Liver (tissue), 3 donors: ENCODE results near the gene ZKSCAN1.

Source experiments
- ATF3 ChIP-seq: IDR thresholded peaks from 2 replicates; pipeline ENCODE4 v1.6.1; 2016; ENCODE audit warnings: antibody characterized with exemption
- EGR1 ChIP-seq, 2 donors: IDR thresholded peaks; 2 replicates each; pipeline ENCODE4 v1.6.1; 2016 to 2018; ENCODE audit warnings: antibody characterized with exemption in 2 of 2, low read depth in 2 of 2
- FOXA1 ChIP-seq: IDR thresholded peaks from 2 replicates; pipeline ENCODE4 v1.6.1; 2016; ENCODE audit warnings: antibody characterized with exemption
- FOXA2 ChIP-seq: IDR thresholded peaks from 2 replicates; pipeline ENCODE4 v1.6.1; 2016; ENCODE audit warnings: antibody characterized with exemption
- GABPA ChIP-seq, 2 donors: IDR thresholded peaks in 1 of 2; conservative IDR thresholded peaks in 1 of 2; 2 replicates each; pipeline ENCODE4 v1.6.1; 2016; ENCODE audit warnings: antibody characterized with exemption in 2 of 2, mild to moderate bottlenecking in 1 of 2, moderate library complexity in 1 of 2
- JUND ChIP-seq, 2 donors: IDR thresholded peaks; 2 replicates each; pipeline ENCODE4 v1.6.1; 2016; ENCODE audit warnings: antibody characterized with exemption in 2 of 2
- RAD21 ChIP-seq, 2 donors: IDR thresholded peaks; 2 replicates each; pipeline ENCODE4 v1.6.1; 2016; ENCODE audit warnings: antibody characterized with exemption in 2 of 2, mild to moderate bottlenecking in 2 of 2
- REST ChIP-seq: IDR thresholded peaks from 2 replicates; pipeline ENCODE4 v1.6.1; 2016; ENCODE audit warnings: antibody characterized with exemption, mild to moderate bottlenecking
- SP1 ChIP-seq: IDR thresholded peaks from 2 replicates; pipeline ENCODE4 v1.6.1; 2018; ENCODE audit warnings: antibody characterized with exemption, mild to moderate bottlenecking
- TAF1 ChIP-seq: conservative IDR thresholded peaks from 2 replicates; pipeline ENCODE4 v1.6.1; 2016; ENCODE audit warnings: antibody characterized with exemption, mild to moderate bottlenecking
- YY1 ChIP-seq: IDR thresholded peaks from 2 replicates; pipeline ENCODE4 v1.6.1; 2016; ENCODE audit warnings: antibody characterized with exemption, mild to moderate bottlenecking
- TF ChIP-seq, protein P1 (sequence below): fragments of 150-350 bp; IDR thresholded peaks from 2 replicates; pipeline ENCODE4 v1.5.1; 2017; ENCODE audit warnings: improper control_type of control experiment, low read depth, low read length; ENCODE audit not compliant: missing input control
- TF ChIP-seq, protein P2 (sequence below): IDR thresholded peaks from 2 replicates; pipeline ENCODE4 v1.6.1; 2016; ENCODE audit warnings: antibody characterized with exemption
- TF ChIP-seq, protein P3 (sequence below): IDR thresholded peaks from 2 replicates; pipeline ENCODE4 v1.6.1; 2016; ENCODE audit warnings: antibody characterized with exemption
- donor health status: healthy.
- donor health status: healthy.

DNA sequence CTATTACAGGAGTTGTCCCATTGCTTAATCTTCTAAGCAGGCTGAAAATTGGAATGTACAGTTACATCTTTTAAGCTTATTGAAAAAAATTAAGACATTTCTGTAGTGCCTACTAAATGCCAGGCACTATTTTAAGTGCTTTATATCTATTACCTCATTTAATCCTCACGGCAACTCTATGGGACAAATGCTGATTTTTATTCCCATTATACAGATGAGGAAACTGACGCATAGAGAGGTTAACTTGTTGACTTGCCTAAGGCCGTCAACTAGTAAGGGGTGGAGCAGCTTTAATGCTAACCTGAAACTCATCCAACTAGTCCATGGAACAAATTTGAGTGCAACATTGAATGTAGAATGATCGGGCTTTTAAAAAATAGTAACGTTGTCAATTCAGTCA is 2.5 kb downstream of the ZKSCAN1 start:
- TF ChIP-seq TAF1 (no peak), JUND (IDR thresholded peaks at IDR 0.05) (no peak), ATF3 (no peak), YY1 (no peak), GABPA (IDR thresholded peaks at IDR 0.05 in 1 of 2, conservative IDR thresholded peaks at IDR 0.05 in 1 of 2) (no peak), REST (no peak), SP1 (no peak), FOXA1 (no peak), EGR1 (IDR thresholded peaks at IDR 0.05; ENCODE audit: low read depth in 2 of 2) (no peak), FOXA2 (no peak), RAD21 (IDR thresholded peaks at IDR 0.05) (no peak)
- TF ChIP-seq, protein P1, sequence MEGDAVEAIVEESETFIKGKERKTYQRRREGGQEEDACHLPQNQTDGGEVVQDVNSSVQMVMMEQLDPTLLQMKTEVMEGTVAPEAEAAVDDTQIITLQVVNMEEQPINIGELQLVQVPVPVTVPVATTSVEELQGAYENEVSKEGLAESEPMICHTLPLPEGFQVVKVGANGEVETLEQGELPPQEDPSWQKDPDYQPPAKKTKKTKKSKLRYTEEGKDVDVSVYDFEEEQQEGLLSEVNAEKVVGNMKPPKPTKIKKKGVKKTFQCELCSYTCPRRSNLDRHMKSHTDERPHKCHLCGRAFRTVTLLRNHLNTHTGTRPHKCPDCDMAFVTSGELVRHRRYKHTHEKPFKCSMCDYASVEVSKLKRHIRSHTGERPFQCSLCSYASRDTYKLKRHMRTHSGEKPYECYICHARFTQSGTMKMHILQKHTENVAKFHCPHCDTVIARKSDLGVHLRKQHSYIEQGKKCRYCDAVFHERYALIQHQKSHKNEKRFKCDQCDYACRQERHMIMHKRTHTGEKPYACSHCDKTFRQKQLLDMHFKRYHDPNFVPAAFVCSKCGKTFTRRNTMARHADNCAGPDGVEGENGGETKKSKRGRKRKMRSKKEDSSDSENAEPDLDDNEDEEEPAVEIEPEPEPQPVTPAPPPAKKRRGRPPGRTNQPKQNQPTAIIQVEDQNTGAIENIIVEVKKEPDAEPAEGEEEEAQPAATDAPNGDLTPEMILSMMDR, result no peak
- TF ChIP-seq, protein P2, sequence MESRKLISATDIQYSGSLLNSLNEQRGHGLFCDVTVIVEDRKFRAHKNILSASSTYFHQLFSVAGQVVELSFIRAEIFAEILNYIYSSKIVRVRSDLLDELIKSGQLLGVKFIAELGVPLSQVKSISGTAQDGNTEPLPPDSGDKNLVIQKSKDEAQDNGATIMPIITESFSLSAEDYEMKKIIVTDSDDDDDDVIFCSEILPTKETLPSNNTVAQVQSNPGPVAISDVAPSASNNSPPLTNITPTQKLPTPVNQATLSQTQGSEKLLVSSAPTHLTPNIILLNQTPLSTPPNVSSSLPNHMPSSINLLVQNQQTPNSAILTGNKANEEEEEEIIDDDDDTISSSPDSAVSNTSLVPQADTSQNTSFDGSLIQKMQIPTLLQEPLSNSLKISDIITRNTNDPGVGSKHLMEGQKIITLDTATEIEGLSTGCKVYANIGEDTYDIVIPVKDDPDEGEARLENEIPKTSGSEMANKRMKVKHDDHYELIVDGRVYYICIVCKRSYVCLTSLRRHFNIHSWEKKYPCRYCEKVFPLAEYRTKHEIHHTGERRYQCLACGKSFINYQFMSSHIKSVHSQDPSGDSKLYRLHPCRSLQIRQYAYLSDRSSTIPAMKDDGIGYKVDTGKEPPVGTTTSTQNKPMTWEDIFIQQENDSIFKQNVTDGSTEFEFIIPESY, result no peak
- TF ChIP-seq, protein P3, sequence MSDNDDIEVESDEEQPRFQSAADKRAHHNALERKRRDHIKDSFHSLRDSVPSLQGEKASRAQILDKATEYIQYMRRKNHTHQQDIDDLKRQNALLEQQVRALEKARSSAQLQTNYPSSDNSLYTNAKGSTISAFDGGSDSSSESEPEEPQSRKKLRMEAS, result no peak
